Measurements from ENCODE around the gene SETD3. TPM values are rescaled to one million over a fixed set of nuclear protein-coding genes. Genes with fewer than 3 reads are reported as not detected.

SETD3 gene
- polyA plus RNA-seq, 1 donor (not counting 4 experiments of a cell fraction or from before 2014, with no cell fraction given), result 48.1 TPM

- H3K79me2 ChIP-seq (ENCODE audit: control insufficient read depth, insufficient read depth, low read length), result no peaks in the 10 kb centered on the region
- H3K27me3 ChIP-seq (ENCODE audit: control insufficient read depth, extremely low read depth, insufficient read depth, low read length), result no peaks in the 10 kb centered on the region
- FAIRE-seq (no peak), DNase-seq (ENCODE audit: low read depth, low spot score) (no peak)
- H4K20me1 ChIP-seq (ENCODE audit: control insufficient read depth, extremely low read depth, insufficient read depth, low read length), result no peaks in the 10 kb centered on the region
- no peak overlapping the region for H3K9ac ChIP-seq (ENCODE audit: control insufficient read depth, extremely low read depth, insufficient read depth, low read length)
- H3K9me3 ChIP-seq (ENCODE audit: control insufficient read depth, low read depth, low read length), result no peaks in the 10 kb centered on the region
- dilution Hi-C loops (cut with MboI; ENCODE audit: extremely low pct_ligation_motif_present, low sequenced_read_pairs), result no loop called here
- TF ChIP-seq CTCF (optimal IDR thresholded peaks at IDR 0.05 in 1 of 3, IDR thresholded peaks at IDR 0.05 in 1 of 3, conservative IDR thresholded peaks at IDR 0.05 in 1 of 3; ENCODE audit: extremely low read depth in 1 of 3, insufficient read depth in 2 of 3, low read length in 3 of 3) (no peak), EZH2 (IDR thresholded peaks at IDR 0.05; ENCODE audit: low read length) (no peak)
- no peaks in the 10 kb centered on the region for H3K4me1 ChIP-seq (ENCODE audit: control insufficient read depth, extremely low read depth, insufficient read depth, low read length)
- no peak overlapping the region for H3K4me3 ChIP-seq (ENCODE audit: control insufficient read depth in 2 of 3, extremely low read depth in 1 of 3, insufficient read depth in 2 of 3, low read depth in 1 of 3, low read length in 3 of 3)
- H3K27ac ChIP-seq (ENCODE audit: control insufficient read depth, insufficient read depth, low read length), result no peak overlapping the region
- no peak overlapping the region for H3K4me2 ChIP-seq (ENCODE audit: control insufficient read depth, extremely low read depth, insufficient read depth, low read depth, low read length)
- no peaks in the 10 kb centered on the region for H3K9me1 ChIP-seq (ENCODE audit: control insufficient read depth, extremely low read depth, insufficient read depth, low read length)
- no peak overlapping the region for H2AFZ ChIP-seq (ENCODE audit: control insufficient read depth, low read length)
- H3K36me3 ChIP-seq (ENCODE audit: control insufficient read depth in 2 of 2, extremely low read depth in 1 of 2, insufficient read depth in 2 of 2, low read length in 2 of 2), result peaks cover 5 to 9% of the 10 kb centered on the region in 2 experiments
Measured at GRCh38 chr14:99395909-99396530, 84.6 kb downstream of the SETD3 start.

- FAIRE-seq (no peak), DNase-seq (ENCODE audit: low read depth, low spot score) (no peak)
- dilution Hi-C loops (cut with MboI; ENCODE audit: extremely low pct_ligation_motif_present, low sequenced_read_pairs), result no loop called here
- Histone ChIP-seq H4K20me1 (ENCODE audit: control insufficient read depth, extremely low read depth, insufficient read depth, low read length) (no peaks in the 10 kb centered on the region), H3K4me1 (ENCODE audit: control insufficient read depth, extremely low read depth, insufficient read depth, low read length) (no peaks in the 10 kb centered on the region), H2AFZ (ENCODE audit: control insufficient read depth, low read length) (no peak overlapping the region), H3K9me1 (ENCODE audit: control insufficient read depth, extremely low read depth, insufficient read depth, low read length) (no peaks in the 10 kb centered on the region), H3K4me3 (ENCODE audit: control insufficient read depth in 2 of 3, extremely low read depth in 1 of 3, insufficient read depth in 2 of 3, low read depth in 1 of 3, low read length in 3 of 3) (no peak overlapping the region), H3K79me2 (ENCODE audit: control insufficient read depth, insufficient read depth, low read length) (no peaks in the 10 kb centered on the region), H3K9me3 (ENCODE audit: control insufficient read depth, low read depth, low read length) (no peaks in the 10 kb centered on the region), H3K27me3 (ENCODE audit: control insufficient read depth, extremely low read depth, insufficient read depth, low read length) (no peaks in the 10 kb centered on the region), H3K4me2 (ENCODE audit: control insufficient read depth, extremely low read depth, insufficient read depth, low read depth, low read length) (no peak overlapping the region), H3K36me3 (ENCODE audit: control insufficient read depth in 2 of 2, extremely low read depth in 1 of 2, insufficient read depth in 2 of 2, low read length in 2 of 2) (peaks cover 2 to 5% of the 10 kb centered on the region in 2 experiments), H3K27ac (ENCODE audit: control insufficient read depth, insufficient read depth, low read length) (no peak overlapping the region), H3K9ac (ENCODE audit: control insufficient read depth, extremely low read depth, insufficient read depth, low read length) (no peak overlapping the region)
- no peak for TF ChIP-seq CTCF (optimal IDR thresholded peaks at IDR 0.05 in 1 of 3, IDR thresholded peaks at IDR 0.05 in 1 of 3, conservative IDR thresholded peaks at IDR 0.05 in 1 of 3; ENCODE audit: extremely low read depth in 1 of 3, insufficient read depth in 2 of 3, low read length in 3 of 3)
- no peak for TF ChIP-seq EZH2 (IDR thresholded peaks at IDR 0.05; ENCODE audit: low read length)
Measured at GRCh38 chr14:99394602-99395156, 86.0 kb downstream of the SETD3 start.

Data from keratinocyte (primary cell).